HG02610 (cell line): Measurements from ENCODE around the gene MEGF11.

Experiments
- ATAC-seq: cut with Tn5 transposase; IDR thresholded peaks from one replicate; pipeline ENCODE4 v1.9.1; 2021; ENCODE audit warnings: mild to moderate bottlenecking, moderate library complexity; ENCODE audit not compliant: unreplicated experiment

Gene MEGF11

GRCh38 chr15:66124651-66125050 lies 128.9 kb downstream of the MEGF11 start:
- no peak for ATAC-seq

GRCh38 chr15:66123799-66124198 lies 129.8 kb downstream of the MEGF11 start:
- ATAC-seq = no peak

- no peak for ATAC-seq
These were observed 133.1 kb downstream of the MEGF11 start for GRCh38 chr15:66120422-66120821.

GRCh38 chr15:66117841-66118240 lies 135.7 kb downstream of the MEGF11 start:
- ATAC-seq = no peak

- no peak for ATAC-seq
These were observed 137.9 kb downstream of the MEGF11 start for GRCh38 chr15:66115568-66116206.

GRCh38 chr15:66114863-66115425 lies 138.6 kb downstream of the MEGF11 start:
- no peak for ATAC-seq

GRCh38 chr15:66112388-66112787 lies 141.2 kb downstream of the MEGF11 start:
- no peak for ATAC-seq

GRCh38 chr15:66111363-66111762 lies 142.2 kb downstream of the MEGF11 start:
- ATAC-seq = no peak

GRCh38 chr15:66110864-66111263 lies 142.7 kb downstream of the MEGF11 start:
- ATAC-seq = no peak

- no peak for ATAC-seq
These were observed 143.7 kb downstream of the MEGF11 start for GRCh38 chr15:66109826-66110225.

GRCh38 chr15:66108483-66109265 lies 144.9 kb downstream of the MEGF11 start:
- ATAC-seq = no peak

GRCh38 chr15:66107070-66107469 lies 146.5 kb downstream of the MEGF11 start:
- no peak for ATAC-seq

- ATAC-seq = no peak
These were observed 148.0 kb downstream of the MEGF11 start for GRCh38 chr15:66105286-66106265.

- ATAC-seq = no peak
These were observed 150.3 kb downstream of the MEGF11 start for GRCh38 chr15:66103293-66103590.

- ATAC-seq = no peak
These were observed 150.8 kb downstream of the MEGF11 start for GRCh38 chr15:66102563-66103292.

GRCh38 chr15:66101715-66102395 lies 151.7 kb downstream of the MEGF11 start:
- no peak for ATAC-seq

GRCh38 chr15:66100761-66101160 lies 152.8 kb downstream of the MEGF11 start:
- ATAC-seq = no peak

GRCh38 chr15:66099950-66100671 lies 153.4 kb downstream of the MEGF11 start:
- no peak for ATAC-seq

GRCh38 chr15:66098022-66098363 lies 155.6 kb downstream of the MEGF11 start:
- ATAC-seq = no peak
